Tibial artery (tissue), 4 donors: ENCODE data around the gene AFF3.

Experiments
- DNase-seq, 2 donors: peaks; one replicate each; pipeline ENCODE4 v3.0.0-alpha.2; 2019
- H3K27ac ChIP-seq, 2 donors: fragments of 200-600 bp; sonication (generic) in 1 of 2; 1 replicate in 1 of 2; 2 replicates in 1 of 2; pipeline ENCODE4 v1.5.1; 2018 to 2019; ENCODE audit warnings: mild to moderate bottlenecking in 1 of 2
- H3K27me3 ChIP-seq, 2 donors: fragments of 200-600 bp; sonication (generic) in 1 of 2; one replicate each; pipeline versions ENCODE4 v1.5.1 to v1.6.0; 2016 to 2019
- H3K36me3 ChIP-seq, 3 donors: fragments of 200-600 bp; sonication (generic) in 2 of 3; one replicate each; pipeline ENCODE4 v1.5.1; 2016 to 2019; ENCODE audit warnings: mild to moderate bottlenecking in 2 of 3
- H3K4me1 ChIP-seq, 4 donors: fragments of 200-600 bp; sonication (generic) in 2 of 4; 1 replicate in 3 of 4; 2 replicates in 1 of 4; pipeline ENCODE4 v1.5.1; 2016 to 2019
- H3K4me3 ChIP-seq, 2 donors: fragments of 200-600 bp; sonication (generic) in 1 of 2; 1 replicate in 1 of 2; 2 replicates in 1 of 2; pipeline ENCODE4 v1.5.1; 2018 to 2019; ENCODE audit warnings: mild to moderate bottlenecking in 2 of 2
- H3K9me3 ChIP-seq, 3 donors: fragments of 200-600 bp; sonication (generic) in 1 of 3; one replicate each; pipeline ENCODE4 v1.5.1; 2016 to 2019
- intact Hi-C: fragments of 100-400 bp; cut with DNase I; formaldehyde crosslinking; loops from one replicate; pipeline ENCODE4 v1.15.0; 2023; ENCODE audit warnings: low total_unique reads
- TF ChIP-seq, protein P1 (sequence below), 2 experiments: fragments of 200-600 bp in 1 of 2; fragments of 450-650 bp in 1 of 2; IDR thresholded peaks; one replicate each; pipeline ENCODE4 v1.5.1; 2017 to 2019; ENCODE audit warnings: antibody characterized with exemption in 2 of 2, mild to moderate bottlenecking in 1 of 2, moderate library complexity in 1 of 2

Gene AFF3

GRCh38 chr2:100045000-100045399 is 97.4 kb downstream of the AFF3 start:
- DNase-seq, result no peak
- intact Hi-C loops, result no loop called here
- H3K36me3 ChIP-seq, result no peaks in the 10 kb centered on the region
- H3K27ac ChIP-seq, result no peak overlapping the region
- H3K9me3 ChIP-seq, result no peaks in the 10 kb centered on the region
- H3K4me3 ChIP-seq, result no peak overlapping the region
- TF ChIP-seq, protein P1, sequence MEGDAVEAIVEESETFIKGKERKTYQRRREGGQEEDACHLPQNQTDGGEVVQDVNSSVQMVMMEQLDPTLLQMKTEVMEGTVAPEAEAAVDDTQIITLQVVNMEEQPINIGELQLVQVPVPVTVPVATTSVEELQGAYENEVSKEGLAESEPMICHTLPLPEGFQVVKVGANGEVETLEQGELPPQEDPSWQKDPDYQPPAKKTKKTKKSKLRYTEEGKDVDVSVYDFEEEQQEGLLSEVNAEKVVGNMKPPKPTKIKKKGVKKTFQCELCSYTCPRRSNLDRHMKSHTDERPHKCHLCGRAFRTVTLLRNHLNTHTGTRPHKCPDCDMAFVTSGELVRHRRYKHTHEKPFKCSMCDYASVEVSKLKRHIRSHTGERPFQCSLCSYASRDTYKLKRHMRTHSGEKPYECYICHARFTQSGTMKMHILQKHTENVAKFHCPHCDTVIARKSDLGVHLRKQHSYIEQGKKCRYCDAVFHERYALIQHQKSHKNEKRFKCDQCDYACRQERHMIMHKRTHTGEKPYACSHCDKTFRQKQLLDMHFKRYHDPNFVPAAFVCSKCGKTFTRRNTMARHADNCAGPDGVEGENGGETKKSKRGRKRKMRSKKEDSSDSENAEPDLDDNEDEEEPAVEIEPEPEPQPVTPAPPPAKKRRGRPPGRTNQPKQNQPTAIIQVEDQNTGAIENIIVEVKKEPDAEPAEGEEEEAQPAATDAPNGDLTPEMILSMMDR (IDR thresholded peaks at IDR 0.05), result no peak
- H3K4me1 ChIP-seq, result peaks cover 0 to 7% (median 0%) of the 10 kb centered on the region in 4 donors
- no peaks in the 10 kb centered on the region for H3K27me3 ChIP-seq

- Histone ChIP-seq H3K36me3 (no peaks in the 10 kb centered on the region), H3K9me3 (no peaks in the 10 kb centered on the region), H3K27ac (no peak overlapping the region), H3K4me1 (peaks cover 0 to 7% (median 0%) of the 10 kb centered on the region in 4 donors), H3K27me3 (no peaks in the 10 kb centered on the region), H3K4me3 (no peak overlapping the region)
- no peak for DNase-seq
- TF ChIP-seq, protein P1 (IDR thresholded peaks at IDR 0.05), result no peak
- intact Hi-C loops, result no loop called here
Measured at GRCh38 chr2:100043891-100044255, 98.5 kb downstream of the AFF3 start.

- Histone ChIP-seq H3K27me3 (no peaks in the 10 kb centered on the region), H3K9me3 (no peaks in the 10 kb centered on the region), H3K36me3 (no peaks in the 10 kb centered on the region), H3K4me3 (no peak overlapping the region), H3K27ac (no peak overlapping the region), H3K4me1 (peaks cover 0 to 7% (median 0%) of the 10 kb centered on the region in 4 donors)
- intact Hi-C loops, result no loop called here
- DNase-seq, result no peak
- TF ChIP-seq, protein P1 (IDR thresholded peaks at IDR 0.05), result no peak
Measured at GRCh38 chr2:100043081-100043890, 99.1 kb downstream of the AFF3 start.

DNA sequence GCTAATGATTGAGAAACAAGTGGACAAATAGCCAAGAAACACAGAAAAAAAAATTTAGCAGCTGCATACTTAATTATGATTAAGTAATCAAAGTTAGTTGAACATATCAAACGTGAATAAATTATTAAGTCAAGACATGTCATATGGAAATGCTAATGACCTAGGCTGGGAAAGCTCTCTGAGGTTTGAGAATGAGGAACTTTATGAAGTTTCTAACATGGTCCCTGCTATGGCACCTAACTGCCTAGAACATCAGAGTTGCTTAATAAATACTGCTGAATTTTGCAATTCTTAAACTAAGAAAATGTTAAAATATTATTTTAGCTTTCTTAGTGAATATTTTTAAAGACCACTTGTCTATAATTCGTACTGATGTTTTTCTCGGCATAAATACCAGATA is 99.8 kb downstream of the AFF3 start:
- TF ChIP-seq, protein P1 (IDR thresholded peaks at IDR 0.05), result no peak

DNA sequence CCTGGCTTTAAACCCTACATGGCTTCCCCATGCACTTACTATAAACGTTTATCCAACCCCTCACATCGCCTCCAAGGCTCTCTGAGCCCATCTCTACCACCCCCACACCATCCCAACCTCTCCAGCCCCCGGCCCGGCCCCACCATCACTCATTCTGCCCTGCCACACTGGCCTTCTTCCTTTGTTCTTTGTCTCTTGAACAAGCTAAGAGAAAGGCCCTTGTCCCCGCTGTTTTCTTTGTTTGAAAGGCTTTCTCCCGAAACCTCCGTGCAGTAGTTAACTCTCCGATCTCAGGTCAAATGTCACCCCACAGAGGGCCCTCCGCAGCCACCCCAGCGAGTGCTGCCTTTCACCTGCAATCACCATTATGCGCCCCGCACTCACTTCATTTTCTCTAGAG is 100.4 kb downstream of the AFF3 start:
- DNase-seq, result no peak
- Histone ChIP-seq H3K4me3 (no peak overlapping the region), H3K9me3 (no peaks in the 10 kb centered on the region), H3K4me1 (peaks cover 0 to 7% (median 0%) of the 10 kb centered on the region in 4 donors), H3K27ac (no peak overlapping the region), H3K36me3 (no peaks in the 10 kb centered on the region), H3K27me3 (no peaks in the 10 kb centered on the region)
- TF ChIP-seq, protein P1 (IDR thresholded peaks at IDR 0.05), result no peak
- intact Hi-C loops, result no loop called here

More for the DNA sequence above, 99.8 kb downstream of the AFF3 start:
- H3K4me3 ChIP-seq, result no peak overlapping the region
- no peak for DNase-seq
- no peaks in the 10 kb centered on the region for H3K9me3 ChIP-seq
- peaks cover 0 to 7% (median 0%) of the 10 kb centered on the region in 4 donors for H3K4me1 ChIP-seq
- H3K36me3 ChIP-seq, result no peaks in the 10 kb centered on the region
- H3K27ac ChIP-seq, result no peak overlapping the region
- H3K27me3 ChIP-seq, result no peaks in the 10 kb centered on the region
- intact Hi-C loops, result no loop called here
